ENCODE measurements around the gene SPSB4. TPM values are rescaled to one million over a fixed set of nuclear protein-coding genes. Genes with fewer than 3 reads are reported as not detected.

The SPSB4 gene
- total and polyA plus RNA-seq, 9 of the 15 experiments (the other 6 are each of a cell fraction or from before 2014, with no cell fraction given) = not detected

DNA sequence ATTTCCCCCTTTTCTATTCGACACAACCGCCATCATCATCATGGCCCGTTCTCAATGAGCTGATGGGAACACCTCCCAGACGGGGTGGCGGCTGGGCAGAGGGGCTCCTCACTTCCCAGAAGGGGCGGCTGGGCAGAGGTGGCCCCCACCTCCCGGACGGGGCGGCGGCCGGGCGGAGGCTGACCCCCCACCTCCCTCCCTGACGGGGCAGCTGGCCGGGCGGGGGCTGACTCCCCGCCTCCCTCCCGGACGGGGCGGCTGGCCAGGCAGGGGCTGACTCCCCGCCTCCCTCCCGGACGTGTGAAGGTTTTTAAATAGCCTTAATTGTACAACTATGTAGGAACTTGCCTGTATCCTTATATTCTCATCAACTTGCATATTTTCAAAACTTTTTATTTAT lies 20.9 kb upstream of the SPSB4 start:
- Histone ChIP-seq H3K9me3 (replicated peaks; ENCODE audit: control insufficient read depth, insufficient read depth, low read depth, low read length) (no peaks in the 10 kb centered on the region), H3K9me1 (ENCODE audit: control insufficient read depth, insufficient read depth, low read length) (no peaks in the 10 kb centered on the region), H3K27ac (ENCODE audit: extremely low read depth, low read depth, low read length) (no peak overlapping the region), H3K4me3 (no peak overlapping the region), H3K4me1 (replicated peaks in 1 of 2; ENCODE audit: control insufficient read depth in 2 of 2, insufficient read depth in 2 of 2, low read length in 2 of 2) (no peaks in the 10 kb centered on the region), H3K36me3 (ENCODE audit: control insufficient read depth, insufficient read depth, low read length) (no peaks in the 10 kb centered on the region), H2AFZ (ENCODE audit: low read depth, low read length) (no peak overlapping the region), H3K9ac (ENCODE audit: insufficient read depth in 1 of 2, low read depth in 2 of 2, low read length in 2 of 2) (no peak overlapping the region), H4K20me1 (replicated peaks; ENCODE audit: control insufficient read depth, insufficient read depth, low read length) (no peaks in the 10 kb centered on the region), H3K4me2 (ENCODE audit: insufficient read depth, low read length) (no peak overlapping the region), H3K79me2 (ENCODE audit: control insufficient read depth, insufficient read depth, low read length) (no peaks in the 10 kb centered on the region), H3K27me3 (ENCODE audit: control insufficient read depth in 2 of 2, insufficient read depth in 2 of 2, low read length in 2 of 2) (peaks cover 6% of the 10 kb centered on the region in 2 experiments)
- ChIA-PET POLR2A (no interaction called here), CTCF (ENCODE audit: low intra/inter-chr PET ratio) (no interaction called here)
- intact Hi-C loops (cut with micrococcal nuclease) (no loop called here), in situ Hi-C loops (cut with MboI) (no loop called here)
- no peak for DNase-seq (ENCODE audit: extremely low read depth in 1 of 4, low spot score in 3 of 4)
- no peak for ATAC-seq
- no peak for FAIRE-seq
- no TSS peak for BruUV-seq (replicated peaks)
- WGBS (ENCODE audit: insufficient coverage, low coverage, missing lambda C conversion rate) = 6% methylated on average over 19 of the region's 22 CpGs
- TF ChIP-seq RB1 (IDR thresholded peaks at IDR 0.05; ENCODE audit: low read depth) (no peak), BRD4 (IDR thresholded peaks at IDR 0.05) (no peak), KDM2B (CRISPR knock-in tag; IDR thresholded peaks at IDR 0.05) (no peak), MED1 (CRISPR knock-in tag; IDR thresholded peaks at IDR 0.05; ENCODE audit: borderline replicate concordance) (no peak), ZNF316 (IDR thresholded peaks at IDR 0.05) (no peak), ZNF146 (CRISPR knock-in tag; IDR thresholded peaks at IDR 0.05; ENCODE audit: unreplicated experiment) (no peak), BMI1 (IDR thresholded peaks at IDR 0.05; ENCODE audit: low read length) (no peak), PYGO2 (tag; IDR thresholded peaks at IDR 0.05) (no peak), HMG20B (CRISPR knock-in tag; IDR thresholded peaks at IDR 0.05) (no peak), POLR3G (IDR thresholded peaks at IDR 0.05; ENCODE audit: extremely low read depth, insufficient read length, insufficient replicate concordance) (no peak), ESRRA (IDR thresholded peaks at IDR 0.05; ENCODE audit: borderline replicate concordance, low read depth) (no peak)
- TF ChIP-seq, protein P1, sequence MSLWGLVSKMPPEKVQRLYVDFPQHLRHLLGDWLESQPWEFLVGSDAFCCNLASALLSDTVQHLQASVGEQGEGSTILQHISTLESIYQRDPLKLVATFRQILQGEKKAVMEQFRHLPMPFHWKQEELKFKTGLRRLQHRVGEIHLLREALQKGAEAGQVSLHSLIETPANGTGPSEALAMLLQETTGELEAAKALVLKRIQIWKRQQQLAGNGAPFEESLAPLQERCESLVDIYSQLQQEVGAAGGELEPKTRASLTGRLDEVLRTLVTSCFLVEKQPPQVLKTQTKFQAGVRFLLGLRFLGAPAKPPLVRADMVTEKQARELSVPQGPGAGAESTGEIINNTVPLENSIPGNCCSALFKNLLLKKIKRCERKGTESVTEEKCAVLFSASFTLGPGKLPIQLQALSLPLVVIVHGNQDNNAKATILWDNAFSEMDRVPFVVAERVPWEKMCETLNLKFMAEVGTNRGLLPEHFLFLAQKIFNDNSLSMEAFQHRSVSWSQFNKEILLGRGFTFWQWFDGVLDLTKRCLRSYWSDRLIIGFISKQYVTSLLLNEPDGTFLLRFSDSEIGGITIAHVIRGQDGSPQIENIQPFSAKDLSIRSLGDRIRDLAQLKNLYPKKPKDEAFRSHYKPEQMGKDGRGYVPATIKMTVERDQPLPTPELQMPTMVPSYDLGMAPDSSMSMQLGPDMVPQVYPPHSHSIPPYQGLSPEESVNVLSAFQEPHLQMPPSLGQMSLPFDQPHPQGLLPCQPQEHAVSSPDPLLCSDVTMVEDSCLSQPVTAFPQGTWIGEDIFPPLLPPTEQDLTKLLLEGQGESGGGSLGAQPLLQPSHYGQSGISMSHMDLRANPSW (CRISPR knock-in tag; IDR thresholded peaks at IDR 0.05) = no peak
- TF ChIP-seq, protein P2, sequence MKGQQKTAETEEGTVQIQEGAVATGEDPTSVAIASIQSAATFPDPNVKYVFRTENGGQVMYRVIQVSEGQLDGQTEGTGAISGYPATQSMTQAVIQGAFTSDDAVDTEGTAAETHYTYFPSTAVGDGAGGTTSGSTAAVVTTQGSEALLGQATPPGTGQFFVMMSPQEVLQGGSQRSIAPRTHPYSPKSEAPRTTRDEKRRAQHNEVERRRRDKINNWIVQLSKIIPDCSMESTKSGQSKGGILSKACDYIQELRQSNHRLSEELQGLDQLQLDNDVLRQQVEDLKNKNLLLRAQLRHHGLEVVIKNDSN (CRISPR knock-in tag; IDR thresholded peaks at IDR 0.05) = no peak
